HEK293 (cell line): ENCODE measurements around the gene FILIP1.

Experiments
- BCL11A ChIP-seq: fragments of 450-650 bp; formaldehyde crosslinking; IDR thresholded peaks from 2 replicates; pipeline ENCODE4 v1.5.1; 2016; ENCODE audit warnings: low read depth, missing biosample characterization, missing genetic modification characterization
- BCL11B ChIP-seq: fragments of 450-650 bp; formaldehyde crosslinking; IDR thresholded peaks from 2 replicates; pipeline ENCODE4 v1.5.1; 2016; ENCODE audit warnings: low read depth, missing biosample characterization, missing genetic modification characterization
- GLIS2 ChIP-seq: fragments of 450-650 bp; formaldehyde crosslinking; IDR thresholded peaks from 2 replicates; pipeline ENCODE4 v1.5.1; 2016; ENCODE audit warnings: missing biosample characterization, missing genetic modification characterization
- HOXC10 ChIP-seq: sonication (generic); formaldehyde crosslinking; IDR thresholded peaks from 2 replicates; pipeline ENCODE4 v1.8.1; 2023; ENCODE audit warnings: mild to moderate bottlenecking, missing genetic modification reagents
- HOXD13 ChIP-seq: sonication (generic); formaldehyde crosslinking; IDR thresholded peaks from 2 replicates; pipeline ENCODE4 v1.8.0; 2022; ENCODE audit warnings: missing genetic modification reagents, borderline replicate concordance
- KLF16 ChIP-seq: fragments of 450-650 bp; formaldehyde crosslinking; IDR thresholded peaks from 2 replicates; pipeline ENCODE4 v1.5.1; 2017; ENCODE audit warnings: missing biosample characterization, missing genetic modification characterization
- KLF7 ChIP-seq: fragments of 450-650 bp; formaldehyde crosslinking; IDR thresholded peaks from 2 replicates; pipeline ENCODE4 v1.5.1; 2016; ENCODE audit warnings: missing biosample characterization, missing genetic modification characterization, borderline replicate concordance
- OSR2 ChIP-seq: fragments of 450-650 bp; formaldehyde crosslinking; IDR thresholded peaks from 2 replicates; pipeline ENCODE4 v1.5.1; 2016; ENCODE audit warnings: missing biosample characterization, missing genetic modification characterization
- PRDM1 ChIP-seq: fragments of 450-650 bp; formaldehyde crosslinking; IDR thresholded peaks from 2 replicates; pipeline ENCODE4; 2016; ENCODE audit warnings: missing biosample characterization, missing genetic modification characterization
- TRIM28 ChIP-seq: IDR thresholded peaks from 2 replicates; pipeline ENCODE4 v1.6.1; 2011; ENCODE audit warnings: low read length, control low read depth, borderline replicate concordance
- WT1 ChIP-seq: fragments of 450-650 bp; formaldehyde crosslinking; IDR thresholded peaks from 2 replicates; pipeline ENCODE4 v1.5.1; 2016; ENCODE audit warnings: missing biosample characterization, missing genetic modification characterization
- YY1 ChIP-seq: fragments of 450-650 bp; formaldehyde crosslinking; IDR thresholded peaks from 2 replicates; pipeline ENCODE4 v1.5.1; 2018; ENCODE audit warnings: missing biosample characterization, missing genetic modification characterization
- ZBTB11 ChIP-seq: fragments of 450-650 bp; formaldehyde crosslinking; conservative IDR thresholded peaks from 2 replicates; pipeline ENCODE4 v1.5.1; 2016; ENCODE audit warnings: low read depth, missing biosample characterization, missing genetic modification characterization
- ZNF174 ChIP-seq: fragments of 450-650 bp; formaldehyde crosslinking; IDR thresholded peaks from 2 replicates; pipeline ENCODE4 v1.5.0; 2017; ENCODE audit warnings: missing biosample characterization, mild to moderate bottlenecking, missing genetic modification characterization
- ZNF280D ChIP-seq: fragments of 450-650 bp; formaldehyde crosslinking; IDR thresholded peaks from 2 replicates; pipeline ENCODE4 v1.5.1; 2016; ENCODE audit warnings: missing biosample characterization, missing genetic modification characterization
- ZNF335 ChIP-seq: fragments of 450-650 bp; formaldehyde crosslinking; conservative IDR thresholded peaks from 2 replicates; pipeline ENCODE4 v1.5.1; 2016; ENCODE audit warnings: missing biosample characterization, missing genetic modification characterization
- ZNF366 ChIP-seq: fragments of 450-650 bp; formaldehyde crosslinking; conservative IDR thresholded peaks from 2 replicates; pipeline ENCODE4 v1.5.1; 2016; ENCODE audit warnings: missing biosample characterization, missing genetic modification characterization
- ZNF571 ChIP-seq: fragments of 450-650 bp; formaldehyde crosslinking; IDR thresholded peaks from 2 replicates; pipeline ENCODE4 v1.5.0; 2017; ENCODE audit warnings: missing biosample characterization, missing genetic modification characterization
- ZNF610 ChIP-seq: fragments of 450-650 bp; formaldehyde crosslinking; IDR thresholded peaks from 2 replicates; pipeline ENCODE4 v1.5.1; 2016; ENCODE audit warnings: missing biosample characterization, missing genetic modification characterization, borderline replicate concordance
- ZNF626 ChIP-seq: fragments of 450-650 bp; sonication (Bioruptor Pico); formaldehyde crosslinking; IDR thresholded peaks from 2 replicates; pipeline ENCODE4 v1.5.1; 2018; ENCODE audit warnings: missing biosample characterization, missing genetic modification characterization, inconsistent platforms
- ZNF654 ChIP-seq: fragments of 450-650 bp; formaldehyde crosslinking; IDR thresholded peaks from 2 replicates; pipeline ENCODE4 v1.5.1; 2016; ENCODE audit warnings: low read depth, missing biosample characterization, missing genetic modification characterization
- ZNF692 ChIP-seq: fragments of 450-650 bp; formaldehyde crosslinking; IDR thresholded peaks from 2 replicates; pipeline ENCODE4 v1.5.1; 2016; ENCODE audit warnings: missing biosample characterization, missing genetic modification characterization
- ZNF707 ChIP-seq: fragments of 450-650 bp; formaldehyde crosslinking; IDR thresholded peaks from 2 replicates; pipeline ENCODE4 v1.5.1; 2016; ENCODE audit warnings: missing biosample characterization, missing genetic modification characterization
- ZNF776 ChIP-seq: fragments of 450-650 bp; formaldehyde crosslinking; IDR thresholded peaks from 2 replicates; pipeline ENCODE4 v1.5.0; 2017; ENCODE audit warnings: missing biosample characterization, missing genetic modification characterization, borderline replicate concordance
- ZNF792 ChIP-seq: fragments of 450-650 bp; formaldehyde crosslinking; IDR thresholded peaks from 2 replicates; pipeline ENCODE4 v1.5.1; 2016; ENCODE audit warnings: missing biosample characterization, missing genetic modification characterization
- ZSCAN23 ChIP-seq: fragments of 450-650 bp; formaldehyde crosslinking; IDR thresholded peaks from 2 replicates; pipeline ENCODE4 v1.5.1; 2016; ENCODE audit warnings: missing biosample characterization, missing genetic modification characterization
- TF ChIP-seq, protein P1 (sequence below): fragments of 450-650 bp; formaldehyde crosslinking; IDR thresholded peaks from 2 replicates; pipeline ENCODE4 v1.5.1; 2016; ENCODE audit warnings: missing biosample characterization, missing genetic modification characterization
- TF ChIP-seq, protein P2 (sequence below): fragments of 450-650 bp; formaldehyde crosslinking; IDR thresholded peaks from 2 replicates; pipeline ENCODE4 v1.5.1; 2017; ENCODE audit warnings: missing biosample characterization, missing genetic modification characterization
- TF ChIP-seq, protein P3 (sequence below): fragments of 450-650 bp; formaldehyde crosslinking; IDR thresholded peaks from 2 replicates; pipeline ENCODE4 v1.5.1; 2016; ENCODE audit warnings: missing biosample characterization, missing genetic modification characterization

FILIP1 gene

DNA sequence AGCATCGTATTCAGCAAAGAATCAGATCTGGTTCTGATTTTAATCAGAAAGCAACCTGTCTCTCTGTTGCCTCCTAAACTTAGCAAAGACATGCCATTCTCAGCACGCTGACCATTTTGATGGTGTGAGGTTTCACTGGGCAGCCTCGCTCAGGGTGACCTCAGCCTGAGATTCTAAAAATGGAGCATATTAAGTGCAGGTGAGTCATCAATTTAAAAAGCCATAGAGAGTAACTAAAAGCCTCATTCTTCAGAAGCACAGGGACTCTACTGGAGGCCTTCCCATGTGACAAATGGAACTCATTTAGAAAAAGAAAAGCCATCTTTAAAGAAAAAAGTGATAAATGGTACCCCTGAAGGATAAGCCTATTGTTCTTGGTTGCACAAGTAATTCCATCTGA is 91.3 kb downstream of the FILIP1 start (continued):
- TF ChIP-seq ZNF692 (tag by site-specific recombination) (no peak), WT1 (tag by site-specific recombination) (no peak), ZNF335 (no peak), BCL11B (no peak), ZNF707 (no peak), ZNF776 (tag by site-specific recombination) (no peak), TRIM28 (peak; percentile 69; the same call in 1 of the 2 replicates), HOXC10 (CRISPR knock-in tag) (no peak), ZNF626 (tag by site-specific recombination) (no peak), ZNF792 (tag by site-specific recombination) (peak; percentile 79), HOXD13 (CRISPR knock-in tag) (no peak), ZNF366 (tag by site-specific recombination) (peak; percentile 60), YY1 (tag by site-specific recombination) (no peak), ZNF610 (no peak), ZNF280D (no peak), PRDM1 (tag by site-specific recombination) (peak; percentile 16; the same call in 1 of the 2 replicates), ZNF571 (tag by site-specific recombination) (no peak), ZBTB11 (tag by site-specific recombination) (no peak), ZSCAN23 (no peak), KLF7 (tag by site-specific recombination) (no peak), ZNF654 (tag by site-specific recombination) (no peak), BCL11A (tag by site-specific recombination) (0 out of 2 replicates have a peak, but pooled peaks have one; percentile 17), ZNF174 (tag by site-specific recombination) (no peak), OSR2 (tag by site-specific recombination) (peak; percentile 38; the same call in 1 of the 2 replicates), GLIS2 (no peak), KLF16 (tag by site-specific recombination) (0 out of 2 replicates have a peak, but pooled peaks have one; percentile 17)
- TF ChIP-seq, protein P1, sequence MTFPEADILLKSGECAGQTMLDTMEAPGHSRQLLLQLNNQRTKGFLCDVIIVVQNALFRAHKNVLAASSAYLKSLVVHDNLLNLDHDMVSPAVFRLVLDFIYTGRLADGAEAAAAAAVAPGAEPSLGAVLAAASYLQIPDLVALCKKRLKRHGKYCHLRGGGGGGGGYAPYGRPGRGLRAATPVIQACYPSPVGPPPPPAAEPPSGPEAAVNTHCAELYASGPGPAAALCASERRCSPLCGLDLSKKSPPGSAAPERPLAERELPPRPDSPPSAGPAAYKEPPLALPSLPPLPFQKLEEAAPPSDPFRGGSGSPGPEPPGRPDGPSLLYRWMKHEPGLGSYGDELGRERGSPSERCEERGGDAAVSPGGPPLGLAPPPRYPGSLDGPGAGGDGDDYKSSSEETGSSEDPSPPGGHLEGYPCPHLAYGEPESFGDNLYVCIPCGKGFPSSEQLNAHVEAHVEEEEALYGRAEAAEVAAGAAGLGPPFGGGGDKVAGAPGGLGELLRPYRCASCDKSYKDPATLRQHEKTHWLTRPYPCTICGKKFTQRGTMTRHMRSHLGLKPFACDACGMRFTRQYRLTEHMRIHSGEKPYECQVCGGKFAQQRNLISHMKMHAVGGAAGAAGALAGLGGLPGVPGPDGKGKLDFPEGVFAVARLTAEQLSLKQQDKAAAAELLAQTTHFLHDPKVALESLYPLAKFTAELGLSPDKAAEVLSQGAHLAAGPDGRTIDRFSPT = peak; percentile 73
- TF ChIP-seq, protein P2, sequence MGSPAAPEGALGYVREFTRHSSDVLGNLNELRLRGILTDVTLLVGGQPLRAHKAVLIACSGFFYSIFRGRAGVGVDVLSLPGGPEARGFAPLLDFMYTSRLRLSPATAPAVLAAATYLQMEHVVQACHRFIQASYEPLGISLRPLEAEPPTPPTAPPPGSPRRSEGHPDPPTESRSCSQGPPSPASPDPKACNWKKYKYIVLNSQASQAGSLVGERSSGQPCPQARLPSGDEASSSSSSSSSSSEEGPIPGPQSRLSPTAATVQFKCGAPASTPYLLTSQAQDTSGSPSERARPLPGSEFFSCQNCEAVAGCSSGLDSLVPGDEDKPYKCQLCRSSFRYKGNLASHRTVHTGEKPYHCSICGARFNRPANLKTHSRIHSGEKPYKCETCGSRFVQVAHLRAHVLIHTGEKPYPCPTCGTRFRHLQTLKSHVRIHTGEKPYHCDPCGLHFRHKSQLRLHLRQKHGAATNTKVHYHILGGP (tag by site-specific recombination) = no peak
- TF ChIP-seq, protein P3, sequence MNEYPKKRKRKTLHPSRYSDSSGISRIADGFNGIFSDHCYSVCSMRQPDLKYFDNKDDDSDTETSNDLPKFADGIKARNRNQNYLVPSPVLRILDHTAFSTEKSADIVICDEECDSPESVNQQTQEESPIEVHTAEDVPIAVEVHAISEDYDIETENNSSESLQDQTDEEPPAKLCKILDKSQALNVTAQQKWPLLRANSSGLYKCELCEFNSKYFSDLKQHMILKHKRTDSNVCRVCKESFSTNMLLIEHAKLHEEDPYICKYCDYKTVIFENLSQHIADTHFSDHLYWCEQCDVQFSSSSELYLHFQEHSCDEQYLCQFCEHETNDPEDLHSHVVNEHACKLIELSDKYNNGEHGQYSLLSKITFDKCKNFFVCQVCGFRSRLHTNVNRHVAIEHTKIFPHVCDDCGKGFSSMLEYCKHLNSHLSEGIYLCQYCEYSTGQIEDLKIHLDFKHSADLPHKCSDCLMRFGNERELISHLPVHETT = peak; percentile 37; the same call in 1 of the 2 replicates
